GM18858 (cell line): Measurements from ENCODE around the gene POP5.

Experiments
- ATAC-seq: cut with Tn5 transposase; IDR thresholded peaks from one replicate; pipeline ENCODE4 v1.9.1; 2021; ENCODE audit not compliant: unreplicated experiment

POP5 gene

GRCh38 chr12:120590741-120591407 is 9.7 kb upstream of the POP5 start:
- ATAC-seq: no peak

- no peak for ATAC-seq
Measured at GRCh38 chr12:120588948-120589930, 8.0 kb upstream of the POP5 start.

- no peak for ATAC-seq
Measured at GRCh38 chr12:120588371-120588770, 7.2 kb upstream of the POP5 start.

GRCh38 chr12:120586860-120587259 is 5.7 kb upstream of the POP5 start:
- ATAC-seq: no peak

DNA sequence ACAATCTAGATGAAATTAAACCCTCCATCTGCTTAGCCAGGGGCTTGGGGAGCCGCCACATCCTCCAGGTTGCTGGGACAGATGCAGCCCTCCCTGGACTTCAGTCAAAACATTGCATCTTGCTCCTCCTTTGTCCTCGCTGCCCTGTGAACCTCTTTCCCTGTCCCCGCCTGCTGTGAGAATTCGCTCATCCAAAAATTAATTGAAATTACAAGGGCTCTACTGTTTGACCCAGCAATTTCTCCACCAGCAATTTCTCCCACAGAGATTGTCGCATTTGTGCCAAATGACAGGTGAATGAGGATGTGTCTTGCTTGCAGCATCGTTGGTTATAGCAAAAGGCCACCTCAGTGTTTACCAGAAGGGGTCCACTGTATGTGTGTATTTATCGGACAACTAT is 5.0 kb upstream of the POP5 start:
- ATAC-seq: no peak

GRCh38 chr12:120584343-120585149 is 3.3 kb upstream of the POP5 start:
- no peak for ATAC-seq

DNA sequence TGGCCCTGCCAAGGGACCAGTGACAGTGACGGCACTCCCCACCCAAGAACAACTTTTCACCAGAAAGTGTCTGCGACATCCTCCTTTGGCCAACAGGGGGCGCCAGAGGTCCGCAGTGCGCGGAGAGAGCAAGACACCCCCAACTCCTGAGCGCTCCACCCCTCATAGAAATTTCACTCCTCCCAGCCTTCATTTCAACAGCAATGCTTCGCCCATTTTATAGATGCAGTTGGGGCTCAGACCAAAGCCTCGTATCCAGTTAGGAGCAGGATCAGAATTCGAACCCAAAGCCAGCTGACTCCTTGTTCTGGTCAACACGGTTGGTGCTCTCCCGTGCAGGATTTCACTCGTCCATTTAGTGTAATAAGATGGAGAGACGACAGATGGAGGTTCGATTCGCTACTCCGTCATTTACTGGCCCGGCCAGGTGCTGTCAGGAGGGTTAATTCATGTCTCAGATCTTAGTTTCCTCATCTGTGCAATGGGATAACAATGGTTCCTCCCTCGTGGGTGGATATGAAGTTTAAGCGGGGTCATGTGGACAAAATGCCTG is 2.4 kb upstream of the POP5 start:
- no peak for ATAC-seq

DNA sequence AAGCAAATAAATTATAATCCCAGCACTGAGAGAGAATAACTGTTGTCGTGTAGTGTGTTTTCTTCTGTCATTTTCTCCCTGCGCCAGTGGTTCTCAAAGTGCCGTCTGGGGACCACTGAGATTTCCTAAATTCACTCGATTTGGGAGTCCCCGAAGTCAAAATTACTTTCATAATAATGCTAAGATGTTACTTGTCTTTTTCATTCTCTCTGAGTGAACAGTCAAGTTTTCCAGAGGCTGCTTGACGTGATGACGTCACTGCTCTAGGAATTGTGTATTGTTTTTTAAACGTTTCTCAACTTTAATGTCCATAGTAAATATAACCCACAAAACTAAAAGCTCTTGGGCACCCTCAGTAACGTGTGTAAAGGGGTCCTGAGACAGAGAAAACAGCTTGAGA is 796 bp upstream of the POP5 start:
- ATAC-seq: no peak

- ATAC-seq: no peak
Measured at GRCh38 chr12:120579179-120579578, 2.0 kb downstream of the POP5 start.

GRCh38 chr12:120574106-120574505 is 7.1 kb downstream of the POP5 start:
- no peak for ATAC-seq

GRCh38 chr12:120573560-120573959 is 7.6 kb downstream of the POP5 start:
- ATAC-seq: no peak

- no peak for ATAC-seq
Measured at GRCh38 chr12:120571299-120571698, 9.9 kb downstream of the POP5 start.

- ATAC-seq: no peak
Measured at GRCh38 chr12:120563495-120563894, 17.7 kb downstream of the POP5 start.

DNA sequence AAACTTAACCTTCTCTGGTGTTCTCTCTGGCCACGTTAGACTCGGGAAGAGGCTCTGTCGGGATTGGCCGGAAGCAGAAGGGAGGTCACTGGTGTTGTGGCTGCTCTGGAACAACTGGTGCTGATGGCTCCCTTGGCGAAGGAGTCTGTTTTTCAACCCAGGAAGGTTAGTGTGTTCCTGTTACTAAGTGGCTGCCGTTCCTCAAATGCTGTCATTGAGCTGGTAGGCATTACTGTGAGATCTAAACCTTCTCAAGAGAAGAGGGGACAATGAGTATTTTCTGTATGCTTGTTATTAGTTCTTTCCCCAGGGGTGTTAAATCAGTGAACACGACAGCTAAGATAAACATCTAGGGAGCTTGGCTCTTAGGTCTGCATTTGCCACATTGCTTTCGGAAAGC is 18.3 kb downstream of the POP5 start:
- no peak for ATAC-seq

- no peak for ATAC-seq
Measured at GRCh38 chr12:120557589-120557988, 23.6 kb downstream of the POP5 start.

GRCh38 chr12:120554678-120555077 is 26.5 kb downstream of the POP5 start:
- ATAC-seq: no peak

DNA sequence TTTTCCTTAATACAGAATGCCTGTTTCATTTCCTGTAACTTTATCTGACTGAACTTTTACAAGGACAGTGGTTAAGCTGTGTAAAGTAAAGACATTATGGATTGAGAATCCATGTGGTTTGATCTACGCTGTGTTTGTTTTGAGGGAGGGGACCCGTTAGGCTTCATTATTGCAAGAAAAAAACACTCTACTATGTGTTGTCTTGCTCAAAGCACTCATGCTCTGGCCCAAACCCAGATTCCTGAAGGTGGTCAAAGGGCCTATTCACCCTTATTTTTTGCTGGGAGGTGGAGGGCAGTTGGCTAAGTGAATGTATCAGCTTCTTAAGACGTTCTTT is 35.2 kb downstream of the POP5 start:
- ATAC-seq: no peak

- no peak for ATAC-seq
Measured at GRCh38 chr12:120544691-120545090, 36.5 kb downstream of the POP5 start.

- no peak for ATAC-seq
Measured at GRCh38 chr12:120542166-120542565, 39.0 kb downstream of the POP5 start.

- no peak for ATAC-seq
Measured at GRCh38 chr12:120540445-120540844, 40.8 kb downstream of the POP5 start.

- no peak for ATAC-seq
Measured at GRCh38 chr12:120539303-120539702, 41.9 kb downstream of the POP5 start.
